Gastroesophageal sphincter (tissue), 4 donors: ENCODE data around the gene GALNT12. TPM values are rescaled to one million over a fixed set of nuclear protein-coding genes. Genes with fewer than 3 reads are reported as not detected.
A peak's percentile ranks its signal among the peaks of the same experiment; 100 is the strongest.

Experiments
- ATAC-seq: fragments of 150-250 bp; one replicate; pipeline ENCODE4 v1.9.1; 2016; ENCODE audit warnings: mild to moderate bottlenecking, moderate library complexity
- H3K27ac ChIP-seq, 4 donors: fragments of 200-600 bp; sonication (generic) in 3 of 4; 1 replicate in 3 of 4; 2 replicates in 1 of 4; pipeline ENCODE4 v1.5.1; 2016 to 2019
- H3K27me3 ChIP-seq: fragments of 200-600 bp; sonication (generic); one replicate; pipeline ENCODE4 v1.5.1; 2019
- H3K36me3 ChIP-seq, 2 donors: fragments of 200-600 bp; sonication (generic); one replicate each; pipeline ENCODE4 v1.5.1; 2019; ENCODE audit warnings: control low read depth in 1 of 2
- H3K4me1 ChIP-seq, 3 donors: fragments of 200-600 bp; sonication (generic); 1 replicate in 2 of 3; 2 replicates in 1 of 3; pipeline ENCODE4 v1.5.1; 2016 to 2019; ENCODE audit warnings: control low read depth in 2 of 3
- H3K4me3 ChIP-seq, 2 donors: fragments of 200-600 bp; sonication (generic); one replicate each; pipeline ENCODE4 v1.5.1; 2019; ENCODE audit warnings: mild to moderate bottlenecking in 1 of 2, moderate library complexity in 1 of 2
- H3K9me3 ChIP-seq, 3 donors: fragments of 200-600 bp; sonication (generic); one replicate each; pipeline ENCODE4 v1.5.1; 2017 to 2019; ENCODE audit warnings: control low read depth in 2 of 3
- EP300 ChIP-seq: sonication (generic); formaldehyde crosslinking; IDR thresholded peaks from one replicate; pipeline ENCODE4 v1.6.1; 2017; ENCODE audit warnings: antibody characterized with exemption, mild to moderate bottlenecking
- POLR2A ChIP-seq, 2 donors: fragments of 450-650 bp; IDR thresholded peaks; one replicate each; pipeline ENCODE4 v1.6.1; 2017; ENCODE audit warnings: antibody characterized with exemption in 2 of 2, mild to moderate bottlenecking in 2 of 2, moderate library complexity in 1 of 2
- POLR2AphosphoS5 ChIP-seq: sonication (generic); formaldehyde crosslinking; IDR thresholded peaks from one replicate; pipeline ENCODE4 v1.6.1; 2017; ENCODE audit warnings: antibody characterized with exemption
- WGBS, 2 donors: methylation state at CpG; one replicate each; pipeline ENCODE4 v1.1.5; 2018; ENCODE audit warnings: low coverage in 1 of 2; 5-methylcytosine and 5-hydroxymethylcytosine counted together
- total RNA-seq, 4 donors: library from RNA; depleted of rRNA; stranded (reverse); fragments of >200 nt; gene quantifications; one replicate each; pipeline ENCODE4 v1.1.0, GENCODE V29; 2016
- TF ChIP-seq, protein P1 (sequence below), 4 experiments: fragments of 200-600 bp in 2 of 4; fragments of 450-650 bp in 2 of 4; sonication (generic) in 1 of 4; IDR thresholded peaks; one replicate each; pipeline ENCODE4 v1.5.1; 2017 to 2019; ENCODE audit warnings: antibody characterized with exemption in 4 of 4, mild to moderate bottlenecking in 2 of 4, moderate library complexity in 2 of 4

Gene GALNT12
- total RNA-seq, 4 donors from 2014 or later = 13.7 to 34.6 (median 15.2) TPM

DNA sequence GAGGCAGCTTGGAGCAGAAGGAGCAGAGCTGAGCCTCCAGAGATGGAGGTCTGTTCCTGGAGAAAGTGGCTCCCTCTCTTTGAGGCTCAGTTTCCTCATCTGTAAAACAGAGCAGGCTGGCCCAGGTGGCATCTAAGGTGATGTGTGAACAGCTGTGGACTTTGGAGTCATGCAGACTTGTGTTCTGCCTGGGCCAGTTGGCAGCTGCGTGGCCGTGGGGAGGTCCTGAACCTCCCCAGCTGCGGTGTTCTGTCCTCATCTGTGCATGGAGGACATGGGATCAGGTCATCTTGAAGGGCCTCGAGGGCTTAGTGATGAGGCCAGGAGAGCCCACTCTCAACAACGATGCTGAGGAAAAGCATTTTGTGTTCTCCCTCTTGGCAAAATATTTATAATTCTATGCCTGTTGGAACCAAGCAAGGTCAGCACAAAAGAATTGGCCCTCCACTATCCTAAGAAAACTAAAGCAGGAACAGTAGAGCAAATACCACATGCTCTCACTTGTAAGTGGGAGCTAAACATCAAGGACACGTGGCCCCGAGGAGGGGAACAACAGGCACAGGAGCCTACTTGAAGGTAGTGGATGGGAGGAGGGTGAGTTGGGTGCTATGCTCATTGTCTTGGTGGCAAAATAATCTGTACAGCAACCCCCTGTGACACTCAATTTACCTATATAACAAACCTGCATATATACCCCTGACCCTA, 73.0 kb downstream of the GALNT12 start:
- no peaks in the 10 kb centered on the region for H3K9me3 ChIP-seq
- peak overlapping the region in 1 of 4 donors; percentile 1 for H3K27ac ChIP-seq
- H3K36me3 ChIP-seq = no peaks in the 10 kb centered on the region
- ATAC-seq = no peak
- H3K4me1 ChIP-seq = peaks cover 0 to 38% (median 2%) of the 10 kb centered on the region in 3 donors
- no peaks in the 10 kb centered on the region for H3K27me3 ChIP-seq
- WGBS, 2 donors = 90% methylated on average over 2 of the region's 7 CpGs; no CpG with 5 or more reads in 1 of the 2 donors
- TF ChIP-seq, protein P1, sequence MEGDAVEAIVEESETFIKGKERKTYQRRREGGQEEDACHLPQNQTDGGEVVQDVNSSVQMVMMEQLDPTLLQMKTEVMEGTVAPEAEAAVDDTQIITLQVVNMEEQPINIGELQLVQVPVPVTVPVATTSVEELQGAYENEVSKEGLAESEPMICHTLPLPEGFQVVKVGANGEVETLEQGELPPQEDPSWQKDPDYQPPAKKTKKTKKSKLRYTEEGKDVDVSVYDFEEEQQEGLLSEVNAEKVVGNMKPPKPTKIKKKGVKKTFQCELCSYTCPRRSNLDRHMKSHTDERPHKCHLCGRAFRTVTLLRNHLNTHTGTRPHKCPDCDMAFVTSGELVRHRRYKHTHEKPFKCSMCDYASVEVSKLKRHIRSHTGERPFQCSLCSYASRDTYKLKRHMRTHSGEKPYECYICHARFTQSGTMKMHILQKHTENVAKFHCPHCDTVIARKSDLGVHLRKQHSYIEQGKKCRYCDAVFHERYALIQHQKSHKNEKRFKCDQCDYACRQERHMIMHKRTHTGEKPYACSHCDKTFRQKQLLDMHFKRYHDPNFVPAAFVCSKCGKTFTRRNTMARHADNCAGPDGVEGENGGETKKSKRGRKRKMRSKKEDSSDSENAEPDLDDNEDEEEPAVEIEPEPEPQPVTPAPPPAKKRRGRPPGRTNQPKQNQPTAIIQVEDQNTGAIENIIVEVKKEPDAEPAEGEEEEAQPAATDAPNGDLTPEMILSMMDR (IDR thresholded peaks at IDR 0.05) = no peak
- TF ChIP-seq EP300 (no peak), POLR2AphosphoS5 (no peak), POLR2A (IDR thresholded peaks at IDR 0.05) (no peak)
- H3K4me3 ChIP-seq = no peak overlapping the region

- ATAC-seq = no peak
- peaks cover 0 to 38% (median 2%) of the 10 kb centered on the region in 3 donors for H3K4me1 ChIP-seq
These were observed 73.9 kb downstream of the GALNT12 start for GRCh38 chr9:98881356-98881755.

GRCh38 chr9:98881836-98882568, 74.5 kb downstream of the GALNT12 start:
- Histone ChIP-seq H3K4me3 (no peak overlapping the region), H3K36me3 (no peaks in the 10 kb centered on the region), H3K9me3 (no peaks in the 10 kb centered on the region), H3K4me1 (peaks cover 0 to 44% (median 2%) of the 10 kb centered on the region in 3 donors), H3K27me3 (no peaks in the 10 kb centered on the region), H3K27ac (peak overlapping the region in 2 of 4 donors; percentile 6 to 33)
- WGBS, 2 donors = 55 to 77% methylated on average over 5 to 8 of the region's 8 CpGs
- TF ChIP-seq, protein P1 (IDR thresholded peaks at IDR 0.05) = no peak
- TF ChIP-seq POLR2AphosphoS5 = peak; percentile 38
- ATAC-seq = peak; percentile 26

More at GRCh38 chr9:98881356-98881755, 73.9 kb downstream of the GALNT12 start:
- peak overlapping the region in 1 of 4 donors; percentile 6 for H3K27ac ChIP-seq
- 75 to 85% methylated on average over 1 to 2 of the region's 3 CpGs for WGBS, 2 donors
- TF ChIP-seq EP300 (no peak), POLR2A (IDR thresholded peaks at IDR 0.05) (no peak), POLR2AphosphoS5 (no peak)
- TF ChIP-seq, protein P1 (IDR thresholded peaks at IDR 0.05) = no peak
- H3K9me3 ChIP-seq = no peaks in the 10 kb centered on the region
- no peaks in the 10 kb centered on the region for H3K36me3 ChIP-seq
- H3K27me3 ChIP-seq = no peaks in the 10 kb centered on the region
- no peak overlapping the region for H3K4me3 ChIP-seq

DNA sequence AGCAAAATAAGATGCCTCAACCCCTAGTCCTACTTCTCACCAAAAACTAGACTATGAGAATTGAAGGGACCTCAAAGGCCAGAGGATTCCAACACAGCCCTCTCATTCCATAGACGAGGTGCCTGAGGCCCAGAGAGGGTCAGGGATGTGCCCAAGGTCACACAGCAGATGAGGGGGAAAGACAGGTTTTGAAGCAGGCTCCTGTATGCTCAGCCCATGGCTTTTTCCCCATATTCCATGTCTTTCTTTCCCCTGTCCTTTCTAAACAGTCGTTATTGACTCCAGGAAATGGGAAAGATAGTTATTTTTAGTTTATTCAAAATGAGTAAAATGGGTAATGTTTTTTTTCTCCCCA, 75.1 kb downstream of the GALNT12 start:
- no peak for ATAC-seq
- 41 to 45% methylated on average over 2 of the region's 2 CpGs for WGBS, 2 donors
- Histone ChIP-seq H3K27ac (peak overlapping the region in 3 of 4 donors; percentile 6 to 48 (median 33)), H3K4me1 (peaks cover 0 to 50% (median 2%) of the 10 kb centered on the region in 3 donors), H3K9me3 (no peaks in the 10 kb centered on the region), H3K4me3 (no peak overlapping the region), H3K36me3 (no peaks in the 10 kb centered on the region), H3K27me3 (no peaks in the 10 kb centered on the region)
- no peak for TF ChIP-seq EP300
- no peak for TF ChIP-seq POLR2A (IDR thresholded peaks at IDR 0.05)
- TF ChIP-seq, protein P1 (IDR thresholded peaks at IDR 0.05) = no peak
- TF ChIP-seq POLR2AphosphoS5 = no peak
